ENCODE results near the gene JADE1.

The JADE1 gene

DNA sequence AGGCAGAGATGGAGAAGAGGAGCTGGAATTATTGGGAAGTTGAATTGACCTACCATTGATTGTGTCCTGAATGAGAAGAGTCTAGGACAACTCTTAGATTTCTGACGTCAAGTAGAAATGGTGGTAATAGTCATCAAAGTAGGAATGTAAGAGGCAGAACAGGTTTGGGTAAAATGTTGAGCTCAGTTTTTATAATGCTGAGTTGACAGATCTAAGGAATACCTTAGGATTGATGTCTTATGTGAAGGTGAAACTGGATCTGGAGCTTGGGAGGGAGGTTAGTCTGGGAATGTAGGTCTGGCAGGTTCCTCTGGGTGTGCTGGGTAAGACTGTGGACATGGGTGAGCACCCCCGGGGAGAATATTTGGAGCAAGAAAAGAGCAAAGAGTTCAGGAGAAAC lies 31.9 kb downstream of the JADE1 start:
- DNase-seq (ENCODE audit: insufficient read length, low spot score) (no peak), FAIRE-seq (no peak)
- no peak for TF ChIP-seq POLR2A (IDR thresholded peaks at IDR 0.05; ENCODE audit: low read depth, low read length)

DNA sequence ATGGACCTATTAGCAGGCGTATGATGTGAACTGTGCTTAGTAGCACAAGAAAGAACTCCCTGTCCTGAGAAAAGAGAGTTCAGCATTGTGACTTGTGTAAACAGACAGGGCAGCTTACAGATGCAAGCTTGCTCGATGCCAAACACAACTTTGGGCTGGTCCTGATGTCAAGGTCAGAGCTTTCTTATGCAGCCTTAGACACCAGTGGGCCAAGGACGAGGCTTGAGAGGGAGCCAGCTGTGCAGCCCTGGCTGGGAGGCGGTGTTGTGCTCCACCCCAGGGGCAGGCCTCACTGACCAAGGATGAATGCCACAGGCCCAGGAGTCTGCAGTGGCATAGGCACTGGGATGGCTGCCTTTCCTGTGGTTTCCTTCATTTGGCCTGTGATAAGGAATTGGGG lies 35.4 kb downstream of the JADE1 start:
- no peak for FAIRE-seq
- no peak for TF ChIP-seq POLR2A (IDR thresholded peaks at IDR 0.05; ENCODE audit: low read depth, low read length)
- no peak for DNase-seq (ENCODE audit: insufficient read length, low spot score)

- FAIRE-seq, result no peak
- DNase-seq (ENCODE audit: insufficient read length, low spot score), result no peak
These were observed 36.6 kb downstream of the JADE1 start for GRCh38 chr4:128846063-128846462.

DNA sequence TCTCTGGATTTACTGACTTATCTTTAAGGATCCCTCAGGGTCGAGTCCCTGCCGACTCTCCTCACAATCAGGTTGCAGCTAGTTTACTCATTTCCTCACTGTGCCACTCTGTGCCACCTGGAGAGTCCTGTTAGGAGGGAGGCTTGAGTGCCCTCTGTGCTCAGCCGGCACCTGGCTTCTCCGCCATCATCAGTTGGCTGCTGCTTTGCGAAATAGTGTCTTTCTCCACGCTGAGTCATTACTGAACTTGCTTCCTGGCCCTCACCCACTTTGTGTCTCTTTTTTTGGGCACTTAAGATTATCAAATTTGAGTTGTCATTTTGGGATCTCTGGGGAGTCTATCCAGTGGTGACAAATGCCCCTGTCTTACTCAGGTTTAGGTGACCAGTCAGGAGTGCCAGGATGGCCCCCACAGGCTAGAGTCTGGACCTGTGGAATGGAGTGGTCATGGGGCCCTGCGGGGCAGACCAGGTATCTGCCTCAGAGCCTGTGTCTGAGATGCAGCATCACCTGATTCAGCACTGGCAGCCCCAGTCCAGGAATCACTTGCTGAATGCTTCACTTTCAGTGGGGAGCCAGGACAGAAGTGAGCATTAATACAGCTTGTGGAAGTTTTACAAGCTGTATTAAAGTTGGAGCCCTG lies 37.7 kb downstream of the JADE1 start:
- TF ChIP-seq POLR2A (IDR thresholded peaks at IDR 0.05; ENCODE audit: low read depth, low read length), result no peak
- DNase-seq (ENCODE audit: insufficient read length, low spot score) (no peak), FAIRE-seq (no peak)

More at GRCh38 chr4:128846063-128846462, 36.6 kb downstream of the JADE1 start:
- no peak for TF ChIP-seq POLR2A (IDR thresholded peaks at IDR 0.05; ENCODE audit: low read depth, low read length)

GRCh38 chr4:128848461-128848860 lies 39.0 kb downstream of the JADE1 start:
- FAIRE-seq (no peak), DNase-seq (ENCODE audit: insufficient read length, low spot score) (no peak)
- TF ChIP-seq POLR2A (IDR thresholded peaks at IDR 0.05; ENCODE audit: low read depth, low read length), result no peak

DNA sequence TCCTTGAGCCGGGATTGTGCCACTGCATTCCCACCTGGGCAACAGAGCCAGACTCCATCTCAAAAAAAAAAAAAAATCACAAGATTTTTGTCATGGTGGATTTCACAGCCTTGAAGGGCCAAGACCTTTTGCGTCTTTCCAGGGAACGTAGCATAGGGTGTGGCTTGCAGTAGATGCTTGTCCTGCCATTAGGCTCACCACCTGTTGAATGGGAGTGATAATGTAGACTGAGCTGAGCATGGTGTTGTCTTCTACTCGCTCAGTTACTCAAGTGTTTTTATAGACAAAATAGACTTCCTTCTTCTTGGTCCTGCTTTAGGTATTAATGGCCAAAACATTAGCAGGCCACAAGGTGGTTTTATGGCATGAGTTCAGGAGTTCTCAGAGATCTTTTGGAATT lies 40.8 kb downstream of the JADE1 start:
- no peak for FAIRE-seq
- no peak for TF ChIP-seq POLR2A (IDR thresholded peaks at IDR 0.05; ENCODE audit: low read depth, low read length)
- no peak for DNase-seq (ENCODE audit: insufficient read length, low spot score)

- DNase-seq (ENCODE audit: insufficient read length, low spot score) (no peak), FAIRE-seq (no peak)
- TF ChIP-seq POLR2A (IDR thresholded peaks at IDR 0.05; ENCODE audit: low read depth, low read length), result no peak
These were observed 44.2 kb downstream of the JADE1 start for GRCh38 chr4:128853741-128854140.

GRCh38 chr4:128854433-128854832 lies 44.9 kb downstream of the JADE1 start:
- no peak for FAIRE-seq

GRCh38 chr4:128855621-128856020 lies 46.1 kb downstream of the JADE1 start:
- TF ChIP-seq POLR2A (IDR thresholded peaks at IDR 0.05; ENCODE audit: low read depth, low read length), result no peak
- DNase-seq (ENCODE audit: insufficient read length, low spot score) (no peak), FAIRE-seq (no peak)

More at GRCh38 chr4:128854433-128854832, 44.9 kb downstream of the JADE1 start:
- TF ChIP-seq POLR2A (IDR thresholded peaks at IDR 0.05; ENCODE audit: low read depth, low read length), result no peak
- DNase-seq (ENCODE audit: insufficient read length, low spot score), result no peak

- no peak for TF ChIP-seq POLR2A (IDR thresholded peaks at IDR 0.05; ENCODE audit: low read depth, low read length)
- no peak for FAIRE-seq
- no peak for DNase-seq (ENCODE audit: insufficient read length, low spot score)
These were observed 46.7 kb downstream of the JADE1 start for GRCh38 chr4:128856246-128856645.

GRCh38 chr4:128858879-128859671 lies 49.6 kb downstream of the JADE1 start:
- DNase-seq (ENCODE audit: insufficient read length, low spot score), result no peak
- FAIRE-seq, result no peak
- TF ChIP-seq POLR2A (IDR thresholded peaks at IDR 0.05; ENCODE audit: low read depth, low read length), result no peak

DNA sequence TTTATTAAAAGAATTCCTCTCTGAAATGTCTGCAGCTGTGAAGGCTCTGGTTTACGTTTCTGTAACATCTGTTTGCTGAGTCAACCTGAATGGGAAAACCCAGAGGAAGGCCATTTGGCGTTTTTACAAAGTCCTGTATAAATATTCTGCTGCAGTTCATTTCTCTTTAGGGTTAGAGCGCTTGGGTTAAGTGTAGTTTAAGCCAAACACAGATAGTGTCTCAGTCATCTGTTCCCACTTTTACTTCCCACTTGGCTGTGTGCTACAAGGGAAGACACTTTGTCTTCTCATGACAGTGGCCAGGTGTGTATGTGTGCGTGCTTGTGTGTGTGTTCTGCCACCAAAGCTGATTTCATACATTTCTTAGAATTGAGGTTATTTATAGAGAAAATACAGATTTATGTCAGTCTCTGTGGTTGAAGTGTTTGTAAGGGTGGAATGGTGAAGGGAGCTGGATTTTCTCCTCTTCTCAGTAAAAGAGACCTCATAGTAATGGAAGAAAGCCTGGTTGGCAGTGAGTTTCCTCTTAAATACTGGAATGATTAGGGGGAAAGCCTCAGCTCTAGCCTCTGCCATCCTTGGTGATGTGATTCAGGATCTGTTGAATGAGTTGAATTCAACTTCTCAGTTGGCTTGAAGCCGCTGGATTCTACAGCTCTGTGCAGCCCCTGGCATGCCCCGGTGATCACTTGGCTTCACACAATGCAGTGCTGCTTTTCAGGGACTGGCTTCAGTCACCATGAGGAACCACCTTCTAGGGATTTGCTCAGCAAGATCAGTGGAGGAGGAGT lies 50.6 kb downstream of the JADE1 start:
- TF ChIP-seq POLR2A (IDR thresholded peaks at IDR 0.05; ENCODE audit: low read depth, low read length), result no peak
- FAIRE-seq, result no peak
- no peak for DNase-seq (ENCODE audit: insufficient read length, low spot score)

GRCh38 chr4:128861856-128862518 lies 52.5 kb downstream of the JADE1 start:
- no peak for DNase-seq (ENCODE audit: insufficient read length, low spot score)
- TF ChIP-seq POLR2A (IDR thresholded peaks at IDR 0.05; ENCODE audit: low read depth, low read length), result no peak
- FAIRE-seq, result no peak
